Measurements from ENCODE around the gene PCDHGB3.

The PCDHGB3 gene

DNA sequence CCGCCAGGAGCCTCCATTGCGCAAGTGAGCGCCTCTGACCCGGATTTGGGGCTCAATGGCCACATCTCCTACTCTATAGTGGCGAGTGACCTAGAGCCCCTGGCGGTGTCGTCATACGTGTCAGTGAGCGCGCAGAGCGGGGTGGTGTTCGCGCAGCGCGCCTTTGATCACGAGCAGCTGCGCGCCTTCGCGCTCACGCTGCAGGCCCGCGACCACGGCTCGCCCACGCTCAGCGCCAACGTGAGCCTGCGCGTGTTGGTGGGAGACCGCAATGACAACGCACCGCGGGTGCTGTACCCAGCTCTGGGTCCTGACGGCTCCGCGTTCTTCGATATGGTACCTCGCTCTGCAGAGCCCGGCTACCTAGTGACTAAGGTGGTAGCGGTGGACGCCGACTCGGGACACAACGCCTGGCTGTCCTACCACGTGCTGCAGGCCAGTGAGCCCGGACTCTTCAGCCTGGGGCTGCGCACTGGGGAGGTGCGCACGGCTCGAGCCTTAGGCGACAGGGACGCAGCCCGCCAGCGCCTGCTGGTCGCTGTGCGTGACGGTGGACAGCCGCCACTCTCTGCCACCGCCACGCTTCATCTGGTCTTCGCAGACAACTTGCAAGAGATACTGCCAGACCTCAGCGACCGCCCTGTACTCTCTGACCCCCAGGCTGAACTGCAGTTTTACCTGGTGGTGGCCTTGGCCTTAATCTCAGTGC lies 39.7 kb downstream of the PCDHGB3 start:
- H3K9me3 ChIP-seq (replicated peaks; ENCODE audit: insufficient read depth, low read length), result no peaks in the 10 kb centered on the region
- no peaks in the 10 kb centered on the region for H4K20me1 ChIP-seq (ENCODE audit: insufficient read depth, low read length)
- no peaks in the 10 kb centered on the region for H3K9me2 ChIP-seq (replicated peaks; ENCODE audit: insufficient read depth, low read length)
- H3K36me3 ChIP-seq (replicated peaks; ENCODE audit: insufficient read depth, low read length), result no peaks in the 10 kb centered on the region; the same call in 1 of the 2 replicates
- no peaks in the 10 kb centered on the region for H3K4me1 ChIP-seq (ENCODE audit: low read length)
- DNase-seq, result no peak
- TF ChIP-seq EZH2phosphoT487 (IDR thresholded peaks at IDR 0.05; ENCODE audit: low read length) (no peak), EZH2 (optimal IDR thresholded peaks at IDR 0.05; ENCODE audit: low read depth, low read length) (no peak)
- TF ChIP-seq, protein P1, sequence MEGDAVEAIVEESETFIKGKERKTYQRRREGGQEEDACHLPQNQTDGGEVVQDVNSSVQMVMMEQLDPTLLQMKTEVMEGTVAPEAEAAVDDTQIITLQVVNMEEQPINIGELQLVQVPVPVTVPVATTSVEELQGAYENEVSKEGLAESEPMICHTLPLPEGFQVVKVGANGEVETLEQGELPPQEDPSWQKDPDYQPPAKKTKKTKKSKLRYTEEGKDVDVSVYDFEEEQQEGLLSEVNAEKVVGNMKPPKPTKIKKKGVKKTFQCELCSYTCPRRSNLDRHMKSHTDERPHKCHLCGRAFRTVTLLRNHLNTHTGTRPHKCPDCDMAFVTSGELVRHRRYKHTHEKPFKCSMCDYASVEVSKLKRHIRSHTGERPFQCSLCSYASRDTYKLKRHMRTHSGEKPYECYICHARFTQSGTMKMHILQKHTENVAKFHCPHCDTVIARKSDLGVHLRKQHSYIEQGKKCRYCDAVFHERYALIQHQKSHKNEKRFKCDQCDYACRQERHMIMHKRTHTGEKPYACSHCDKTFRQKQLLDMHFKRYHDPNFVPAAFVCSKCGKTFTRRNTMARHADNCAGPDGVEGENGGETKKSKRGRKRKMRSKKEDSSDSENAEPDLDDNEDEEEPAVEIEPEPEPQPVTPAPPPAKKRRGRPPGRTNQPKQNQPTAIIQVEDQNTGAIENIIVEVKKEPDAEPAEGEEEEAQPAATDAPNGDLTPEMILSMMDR (IDR thresholded peaks at IDR 0.05; ENCODE audit: low read length), result no peak
- no peak overlapping the region for H3K9ac ChIP-seq (ENCODE audit: low read length)
- no peaks in the 10 kb centered on the region for H3K79me2 ChIP-seq (ENCODE audit: low read length)
- H3K4me3 ChIP-seq (ENCODE audit: low read length), result no peak overlapping the region
- no peaks in the 10 kb centered on the region for H3F3A ChIP-seq (ENCODE audit: insufficient read depth, low read length)
- H3K4me2 ChIP-seq (ENCODE audit: low read depth, low read length), result no peak overlapping the region
- H2AFZ ChIP-seq (ENCODE audit: low read length), result no peak overlapping the region
- H3K27me3 ChIP-seq (replicated peaks; ENCODE audit: insufficient read depth, low read length), result peaks cover 14% of the 10 kb centered on the region
- H3K27ac ChIP-seq (ENCODE audit: low read length), result no peak overlapping the region

DNA sequence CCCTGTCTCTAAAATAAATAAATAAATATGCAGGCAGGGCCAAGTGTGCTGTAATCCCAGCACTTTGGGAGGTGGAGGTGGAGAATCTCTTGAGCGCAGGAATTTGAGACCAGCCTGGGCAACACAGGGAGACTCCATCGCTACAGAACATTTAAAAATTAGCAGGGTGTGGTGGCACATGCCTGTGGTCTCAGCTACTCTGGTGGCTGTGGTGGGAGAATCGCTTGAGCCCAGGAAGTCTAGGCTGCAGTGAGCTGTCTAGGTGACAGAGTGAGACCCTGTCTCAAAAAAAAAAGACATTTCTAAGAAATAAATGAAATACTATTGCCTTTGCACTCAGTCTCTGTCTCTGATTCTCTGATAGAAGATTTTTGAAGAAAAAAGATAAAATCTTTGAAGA lies 41.5 kb downstream of the PCDHGB3 start:
- H3K36me3 ChIP-seq (replicated peaks; ENCODE audit: insufficient read depth, low read length), result no peaks in the 10 kb centered on the region; the same call in 1 of the 2 replicates
- H3K4me1 ChIP-seq (ENCODE audit: low read length), result no peaks in the 10 kb centered on the region
- H3K9me2 ChIP-seq (replicated peaks; ENCODE audit: insufficient read depth, low read length), result no peaks in the 10 kb centered on the region
- H3K27me3 ChIP-seq (replicated peaks; ENCODE audit: insufficient read depth, low read length), result peaks cover 14% of the 10 kb centered on the region
- H3K9me3 ChIP-seq (replicated peaks; ENCODE audit: insufficient read depth, low read length), result no peaks in the 10 kb centered on the region
- H3K4me2 ChIP-seq (ENCODE audit: low read depth, low read length), result no peak overlapping the region
- DNase-seq, result no peak
- H2AFZ ChIP-seq (ENCODE audit: low read length), result no peak overlapping the region
- TF ChIP-seq, protein P1 (IDR thresholded peaks at IDR 0.05; ENCODE audit: low read length), result no peak
- TF ChIP-seq EZH2 (optimal IDR thresholded peaks at IDR 0.05; ENCODE audit: low read depth, low read length) (no peak), EZH2phosphoT487 (IDR thresholded peaks at IDR 0.05; ENCODE audit: low read length) (no peak)
- no peak overlapping the region for H3K27ac ChIP-seq (ENCODE audit: low read length)
- H4K20me1 ChIP-seq (ENCODE audit: insufficient read depth, low read length), result no peaks in the 10 kb centered on the region
- no peaks in the 10 kb centered on the region for H3F3A ChIP-seq (ENCODE audit: insufficient read depth, low read length)
- H3K9ac ChIP-seq (ENCODE audit: low read length), result no peak overlapping the region
- no peak overlapping the region for H3K4me3 ChIP-seq (ENCODE audit: low read length)
- H3K79me2 ChIP-seq (ENCODE audit: low read length), result no peaks in the 10 kb centered on the region

DNA sequence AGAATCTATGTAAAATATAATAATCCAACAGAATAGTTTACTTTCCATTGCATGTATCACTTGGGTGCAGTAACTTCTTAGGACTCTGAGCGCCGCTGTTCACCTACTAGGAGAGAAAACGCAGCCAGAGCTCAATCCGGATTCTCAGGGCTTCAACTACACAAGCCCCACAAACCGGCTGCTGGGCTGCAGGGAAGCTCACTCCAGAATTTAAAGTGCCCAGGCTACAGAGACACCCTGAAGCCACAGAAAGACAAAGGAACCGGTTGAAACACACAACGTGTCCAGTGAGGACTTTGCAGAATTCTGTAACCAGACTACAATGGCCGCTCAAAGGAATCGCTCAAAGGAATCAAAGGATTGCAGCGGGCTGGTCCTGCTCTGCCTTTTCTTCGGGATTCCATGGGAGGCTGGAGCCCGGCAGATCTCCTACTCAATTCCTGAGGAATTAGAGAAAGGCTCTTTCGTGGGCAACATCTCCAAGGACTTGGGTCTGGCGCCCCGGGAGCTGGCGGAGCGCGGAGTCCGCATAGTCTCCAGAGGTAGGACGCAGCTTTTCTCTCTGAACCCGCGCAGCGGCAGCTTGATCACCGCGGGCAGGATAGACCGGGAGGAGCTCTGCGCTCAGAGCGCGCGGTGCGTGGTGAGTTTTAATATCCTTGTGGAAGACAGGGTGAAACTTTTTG lies 43.0 kb downstream of the PCDHGB3 start, which contains the start of gene PCDHGA10:
Gene PCDHGA10, plus strand, starts transcription at position 134 of the 686 bp plus-strand sequence. Its CDS starts 189 bp downstream, at position 323.
- H3K9me3 ChIP-seq (replicated peaks; ENCODE audit: insufficient read depth, low read length), result no peaks in the 10 kb centered on the region
- H3K27ac ChIP-seq (ENCODE audit: low read length), result no peak within 1 kb of the TSS
- TF ChIP-seq EZH2phosphoT487 (IDR thresholded peaks at IDR 0.05; ENCODE audit: low read length), result no peak
- TF ChIP-seq, protein P1 (IDR thresholded peaks at IDR 0.05; ENCODE audit: low read length), result peak; percentile 73
- TF ChIP-seq EZH2 (optimal IDR thresholded peaks at IDR 0.05; ENCODE audit: low read depth, low read length), result no peak

More for the DNA sequence above, 43.0 kb downstream of the PCDHGB3 start, which contains the start of gene PCDHGA10:
- Histone ChIP-seq H3K9me2 (replicated peaks; ENCODE audit: insufficient read depth, low read length) (no peaks in the 10 kb centered on the region), H4K20me1 (ENCODE audit: insufficient read depth, low read length) (no peaks in the 10 kb centered on the region), H3K36me3 (replicated peaks; ENCODE audit: insufficient read depth, low read length) (no peaks in the 10 kb centered on the region), H3K27me3 (replicated peaks; ENCODE audit: insufficient read depth, low read length) (peaks cover 14% of the 10 kb centered on the region), H3K4me2 (ENCODE audit: low read depth, low read length) (peak within 1 kb of the TSS; percentile 57), H3K4me1 (ENCODE audit: low read length) (no peaks in the 10 kb centered on the region), H3K79me2 (ENCODE audit: low read length) (no peaks in the 10 kb centered on the region), H3F3A (ENCODE audit: insufficient read depth, low read length) (no peaks in the 10 kb centered on the region), H2AFZ (ENCODE audit: low read length) (peak within 1 kb of the TSS; percentile 54), H3K4me3 (ENCODE audit: low read length) (peak within 1 kb of the TSS; percentile 55), H3K9ac (ENCODE audit: low read length) (no peak within 1 kb of the TSS)
- peak; percentile 80 for DNase-seq

Measured in MM.1S (cell line).